HG02973 (cell line): ENCODE data around the gene BUD31.
"Not testable (repeated sequence)": the region's sequence is repeated elsewhere in the genome, so short reads cannot be mapped to it uniquely, and the experiment has no call there.

Experiments
- ATAC-seq: cut with Tn5 transposase; IDR thresholded peaks from one replicate; pipeline ENCODE4 v1.9.1; 2021; ENCODE audit warnings: moderate library complexity; ENCODE audit not compliant: unreplicated experiment

The BUD31 gene

DNA sequence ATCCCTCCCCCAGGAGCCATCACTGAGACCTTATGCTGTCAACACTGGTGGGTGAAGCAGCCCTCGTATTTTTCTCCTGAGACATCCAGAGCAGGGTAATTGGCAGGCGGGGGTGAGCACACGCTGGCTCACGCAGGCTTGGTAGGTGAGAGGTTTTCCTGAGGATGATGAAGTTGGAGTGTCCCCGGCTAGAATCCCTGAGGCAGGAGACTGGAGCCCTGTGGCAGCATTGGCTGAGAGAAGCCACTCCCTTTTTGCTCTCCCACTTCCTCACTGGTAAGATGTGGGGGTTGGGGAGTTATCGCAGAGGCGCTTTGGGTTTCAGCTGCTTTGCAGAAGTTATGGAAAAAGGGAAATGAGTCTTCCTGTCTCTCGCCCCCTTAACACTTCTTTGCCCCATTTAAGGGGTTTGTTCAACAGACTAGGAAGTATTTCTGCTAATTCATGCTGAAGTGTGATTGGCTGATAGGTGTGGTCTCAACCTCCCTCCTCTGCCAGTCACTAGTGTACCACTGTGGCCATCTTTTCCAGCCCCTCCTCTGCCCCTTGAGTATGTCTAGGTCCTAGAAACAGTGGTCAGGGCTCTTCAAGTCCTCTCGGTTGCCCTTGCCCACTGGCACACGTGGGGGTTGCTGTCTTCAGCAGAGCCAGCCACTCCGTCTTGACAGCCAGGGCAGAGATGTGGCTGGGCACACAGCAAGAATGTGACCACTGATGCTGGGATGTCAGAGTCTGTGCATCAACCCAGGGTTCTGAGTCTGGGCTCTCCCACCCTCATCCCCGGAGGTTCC, 28.5 kb upstream of the BUD31 start:
- ATAC-seq = no peak

DNA sequence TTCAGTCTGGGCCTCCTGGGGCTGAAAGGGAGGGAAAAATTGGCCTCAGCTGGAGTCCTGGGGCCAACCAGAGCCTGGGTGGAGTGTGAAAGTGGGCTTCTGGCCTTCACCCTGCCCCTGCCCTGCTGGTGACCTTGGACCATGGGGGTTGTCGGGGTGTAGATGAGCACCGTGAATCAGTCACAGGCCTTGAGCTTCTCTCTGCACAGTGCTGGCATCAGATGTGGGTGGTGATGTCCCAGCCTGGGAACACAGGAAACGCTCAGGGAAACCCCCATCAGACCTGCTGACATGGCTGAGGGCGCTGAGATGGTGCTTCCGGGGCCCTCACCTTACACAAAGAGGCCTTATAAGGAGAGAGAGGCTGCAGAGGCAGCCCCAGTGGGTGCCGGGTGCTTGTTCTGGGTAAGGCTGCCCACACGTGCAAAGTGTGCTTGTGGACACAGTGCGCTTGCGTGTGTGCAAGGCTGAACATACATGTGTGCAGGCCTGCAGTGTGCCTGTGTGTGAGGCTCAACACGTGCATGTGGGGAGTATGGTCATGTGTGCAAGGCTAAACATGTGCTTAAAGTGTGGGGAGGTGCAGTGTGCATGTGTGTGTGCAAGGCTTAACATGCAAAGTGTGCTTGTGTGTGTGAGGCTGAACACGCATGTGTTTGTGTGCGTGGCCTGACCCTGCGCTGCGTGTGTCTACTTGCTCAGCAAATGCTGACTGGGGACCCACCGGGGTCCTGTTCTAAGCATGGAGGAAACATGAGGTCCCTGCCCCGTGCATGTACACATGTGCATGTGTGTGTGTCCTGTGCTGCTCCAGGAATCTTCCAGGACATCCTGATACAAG, 27.7 kb upstream of the BUD31 start:
- ATAC-seq = peak; percentile 71

DNA sequence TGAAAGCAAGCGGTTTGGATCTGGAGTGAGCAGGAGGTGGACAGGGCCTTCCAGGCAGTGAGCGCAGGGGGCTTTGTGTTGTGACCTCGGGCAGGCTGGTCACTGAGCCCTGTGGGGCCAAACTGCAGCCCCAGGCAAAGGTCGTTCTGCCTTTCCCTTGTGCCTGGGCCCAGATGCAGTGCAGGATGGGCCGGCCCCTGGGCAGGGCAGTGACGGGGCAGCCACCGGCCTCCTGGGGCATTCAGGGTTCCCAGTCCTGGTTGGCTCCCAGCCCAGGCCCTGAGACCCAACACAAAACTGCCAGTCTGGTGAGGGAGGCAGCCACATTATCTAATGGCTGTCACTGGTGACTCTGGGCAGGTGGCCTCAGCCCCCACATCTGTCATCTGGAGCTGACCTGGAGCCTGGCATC, 27.1 kb upstream of the BUD31 start:
- no peak for ATAC-seq

DNA sequence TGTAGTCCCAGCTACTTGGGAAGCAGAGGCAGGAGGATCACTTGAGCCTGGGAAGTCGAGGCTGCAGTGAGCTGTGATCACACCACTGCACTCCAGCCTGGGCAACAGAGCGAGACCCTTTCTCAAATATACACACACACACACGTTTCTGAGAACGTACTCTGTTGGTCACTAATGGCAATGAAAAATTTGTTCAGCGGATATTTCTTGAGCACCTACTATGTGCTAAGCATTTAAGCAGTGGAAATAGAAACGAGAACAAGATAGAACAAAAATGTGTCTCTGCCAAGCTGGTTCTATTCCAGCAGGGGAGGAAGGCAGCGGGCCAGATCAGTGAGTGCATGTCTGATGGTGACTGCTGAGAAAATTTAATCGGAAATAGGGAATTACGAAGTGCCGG, 25.6 kb upstream of the BUD31 start:
- no peak for ATAC-seq

DNA sequence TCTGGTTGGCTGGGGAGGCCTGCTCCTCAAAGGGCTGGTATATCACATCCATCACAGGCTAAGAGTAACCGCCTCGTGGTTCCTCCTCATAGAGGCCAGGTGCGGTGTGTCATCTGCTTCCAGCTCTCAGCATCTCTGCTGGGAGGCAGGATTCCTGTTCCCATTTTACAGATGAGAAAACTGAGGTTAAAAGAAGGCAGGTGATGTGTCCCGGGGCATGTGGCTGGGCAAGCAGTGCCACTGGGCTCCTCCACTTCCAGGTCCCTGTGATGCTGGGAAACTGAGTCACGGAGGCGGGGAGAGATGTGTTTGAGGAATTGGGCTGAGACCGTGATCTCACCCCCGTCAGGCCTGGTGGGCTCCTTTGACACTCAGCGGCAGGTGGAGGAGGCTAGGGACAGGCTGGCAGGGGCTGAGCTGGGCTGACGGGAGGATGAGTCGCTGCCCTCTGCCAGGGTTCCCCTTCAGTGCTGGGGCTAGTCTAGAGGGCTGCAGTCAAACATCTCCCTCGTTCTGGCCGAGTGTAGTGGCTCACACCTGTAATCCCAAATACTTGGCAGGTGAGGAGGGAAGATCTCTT, 24.9 kb upstream of the BUD31 start:
- no peak for ATAC-seq

DNA sequence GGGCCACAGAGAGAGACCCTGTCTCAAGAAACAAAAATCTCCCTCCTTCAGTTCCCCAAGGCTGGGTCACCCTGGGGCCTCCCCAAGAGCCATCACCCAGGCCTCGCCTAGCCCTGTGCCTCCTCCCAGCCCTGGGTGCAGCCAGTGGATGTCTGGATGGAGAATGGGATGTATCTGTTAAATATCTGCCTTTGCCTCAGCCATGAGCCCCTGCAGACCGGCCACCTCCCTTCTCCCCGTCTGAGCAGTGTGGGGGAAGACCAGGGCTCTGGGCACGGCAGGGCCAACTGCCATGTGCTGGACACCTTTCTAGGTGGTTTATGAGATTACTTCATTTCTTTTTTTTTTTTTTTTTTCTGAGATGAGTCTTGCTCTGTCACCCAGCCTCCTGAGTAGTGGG, 24.2 kb upstream of the BUD31 start:
- ATAC-seq = no peak

DNA sequence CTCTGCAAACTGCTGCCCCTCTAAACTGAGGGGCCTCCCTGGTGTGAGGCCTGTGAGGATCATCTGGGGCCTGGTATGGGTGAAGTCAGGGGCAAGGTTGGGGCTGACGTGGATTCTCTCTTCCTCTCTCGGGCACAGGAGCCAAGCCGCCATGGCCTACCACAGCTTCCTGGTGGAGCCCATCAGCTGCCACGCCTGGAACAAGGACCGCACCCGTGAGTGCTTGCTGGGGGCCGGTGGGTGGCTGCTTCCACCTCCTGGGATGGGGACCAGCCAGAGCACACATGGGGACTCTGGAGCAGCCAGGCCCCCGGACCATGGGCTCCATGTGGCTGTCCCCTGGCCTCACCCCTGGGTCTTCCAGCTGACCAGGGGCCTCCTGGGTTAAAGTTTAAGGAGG, 23.2 kb upstream of the BUD31 start:
- ATAC-seq = no peak

DNA sequence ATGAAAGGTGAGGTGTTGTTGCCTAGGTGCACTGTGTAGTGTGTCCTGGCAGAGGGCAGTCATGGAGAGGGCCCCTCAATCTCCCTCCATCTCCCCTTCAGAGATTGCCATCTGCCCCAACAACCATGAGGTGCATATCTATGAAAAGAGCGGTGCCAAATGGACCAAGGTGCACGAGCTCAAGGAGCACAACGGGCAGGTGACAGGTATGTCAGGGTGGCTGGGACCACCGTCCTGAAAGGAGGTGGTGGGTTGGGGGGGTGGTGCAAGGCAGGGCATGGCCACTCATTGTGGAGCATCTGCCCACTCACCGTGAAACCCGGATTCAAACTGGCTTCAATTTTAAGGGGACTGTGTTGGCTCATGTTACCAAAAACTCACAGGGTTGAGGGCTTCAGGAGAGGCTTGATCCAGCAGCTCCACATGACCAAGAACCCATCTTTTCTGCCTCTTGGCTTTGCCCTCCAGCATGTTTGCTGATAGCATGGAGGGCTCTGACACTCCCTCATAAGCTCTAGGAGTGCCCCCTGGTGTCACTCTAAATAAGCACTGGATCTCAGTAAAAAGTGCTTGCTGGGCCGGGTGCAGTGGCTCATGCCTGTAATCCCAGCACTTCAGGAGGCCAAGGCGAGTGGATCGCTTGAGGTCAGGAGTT, 22.1 kb upstream of the BUD31 start:
- no peak for ATAC-seq

DNA sequence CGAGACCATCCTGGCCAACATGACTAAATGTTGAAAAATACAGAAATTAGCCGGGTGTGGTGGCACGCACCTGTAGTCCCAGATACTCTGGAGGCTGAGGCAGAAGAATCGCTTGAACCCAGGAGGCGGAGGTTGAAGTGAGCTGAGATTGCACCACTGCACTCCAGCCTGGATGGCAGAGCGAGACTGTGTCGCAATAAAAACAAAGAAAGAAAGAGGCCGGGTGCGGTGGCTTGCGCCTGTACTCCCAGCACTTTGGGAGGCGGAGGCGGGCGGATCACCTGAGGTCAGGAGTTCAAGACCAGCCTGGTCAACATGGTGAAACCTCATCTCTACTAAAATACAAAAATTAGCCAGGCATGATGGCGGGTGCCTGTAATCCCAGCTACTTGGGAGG, 21.5 kb upstream of the BUD31 start:
- not testable (repeated sequence) for ATAC-seq

DNA sequence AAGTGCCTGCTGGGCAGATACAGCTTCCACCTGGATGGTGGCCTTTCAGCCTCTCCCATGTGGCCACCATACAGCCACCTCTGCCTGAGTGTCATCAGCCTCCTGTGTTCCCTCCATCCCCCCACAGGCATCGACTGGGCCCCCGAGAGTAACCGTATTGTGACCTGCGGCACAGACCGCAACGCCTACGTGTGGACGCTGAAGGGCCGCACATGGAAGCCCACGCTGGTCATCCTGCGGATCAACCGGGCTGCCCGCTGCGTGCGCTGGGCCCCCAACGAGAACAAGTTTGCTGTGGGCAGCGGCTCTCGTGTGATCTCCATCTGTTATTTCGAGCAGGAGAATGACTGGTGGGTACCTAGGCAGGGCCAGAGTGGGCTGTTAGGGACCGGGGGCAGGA, 20.9 kb upstream of the BUD31 start:
- no peak for ATAC-seq

DNA sequence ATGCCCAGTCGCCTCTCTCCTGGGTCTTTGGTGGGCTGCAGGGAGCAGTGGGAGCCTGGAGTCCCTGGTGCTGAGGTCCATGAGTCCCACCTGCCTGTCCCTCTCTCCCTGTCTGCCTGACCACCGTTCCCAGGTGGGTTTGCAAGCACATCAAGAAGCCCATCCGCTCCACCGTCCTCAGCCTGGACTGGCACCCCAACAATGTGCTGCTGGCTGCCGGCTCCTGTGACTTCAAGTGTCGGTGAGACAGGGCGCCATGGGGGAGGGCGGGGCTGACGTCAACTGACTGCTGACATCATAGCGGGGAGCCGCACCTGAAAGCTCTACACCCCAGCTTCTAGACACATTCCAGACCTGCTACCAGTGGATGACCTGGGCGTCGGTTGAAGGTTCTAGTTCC, 19.0 kb upstream of the BUD31 start:
- no peak for ATAC-seq

DNA sequence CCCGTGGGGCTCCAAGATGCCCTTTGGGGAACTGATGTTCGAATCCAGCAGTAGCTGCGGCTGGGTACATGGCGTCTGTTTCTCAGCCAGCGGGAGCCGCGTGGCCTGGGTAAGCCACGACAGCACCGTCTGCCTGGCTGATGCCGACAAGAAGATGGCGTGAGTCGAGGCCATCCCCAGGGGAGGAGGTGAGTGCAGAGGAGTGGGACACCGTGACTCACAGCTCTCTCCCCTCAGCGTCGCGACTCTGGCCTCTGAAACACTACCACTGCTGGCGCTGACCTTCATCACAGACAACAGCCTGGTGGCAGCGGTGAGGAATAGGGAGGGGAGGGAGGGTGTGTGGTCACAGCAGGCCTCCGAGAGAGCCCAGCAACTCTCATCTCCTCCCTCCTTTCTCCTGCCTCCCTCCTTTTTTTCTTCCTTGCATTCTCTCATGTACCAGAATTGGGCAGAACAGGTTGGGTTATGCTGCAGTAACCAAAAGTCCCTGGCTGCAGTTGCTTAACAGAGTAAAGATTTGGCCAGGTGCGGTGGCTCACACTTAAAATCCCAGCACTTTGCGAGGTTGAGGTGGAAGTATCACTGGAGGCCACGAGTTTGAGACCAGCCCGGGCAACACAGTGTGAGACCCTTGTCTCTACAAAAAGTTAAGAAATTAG, 17.7 kb upstream of the BUD31 start:
- no peak for ATAC-seq

DNA sequence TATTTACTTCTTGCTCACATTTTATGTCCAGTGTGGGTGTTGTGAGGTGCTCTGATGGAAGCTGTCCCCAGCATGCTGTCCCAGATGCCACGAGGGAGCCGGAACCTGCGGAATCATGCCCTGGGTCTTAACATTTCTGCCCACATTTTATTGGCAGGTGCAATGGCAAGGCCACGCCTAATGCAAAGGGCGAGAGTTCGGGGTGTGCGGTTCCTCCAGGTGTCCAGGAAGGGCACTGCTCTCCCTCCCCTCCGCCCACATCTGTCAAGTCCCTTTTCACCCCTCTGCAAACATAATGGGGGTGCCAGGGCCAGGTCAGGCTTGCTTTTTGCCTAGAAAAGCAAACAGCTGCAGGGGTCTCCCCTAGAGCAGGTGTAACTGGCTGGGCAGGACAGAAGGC, 16.7 kb upstream of the BUD31 start:
- ATAC-seq = no peak

DNA sequence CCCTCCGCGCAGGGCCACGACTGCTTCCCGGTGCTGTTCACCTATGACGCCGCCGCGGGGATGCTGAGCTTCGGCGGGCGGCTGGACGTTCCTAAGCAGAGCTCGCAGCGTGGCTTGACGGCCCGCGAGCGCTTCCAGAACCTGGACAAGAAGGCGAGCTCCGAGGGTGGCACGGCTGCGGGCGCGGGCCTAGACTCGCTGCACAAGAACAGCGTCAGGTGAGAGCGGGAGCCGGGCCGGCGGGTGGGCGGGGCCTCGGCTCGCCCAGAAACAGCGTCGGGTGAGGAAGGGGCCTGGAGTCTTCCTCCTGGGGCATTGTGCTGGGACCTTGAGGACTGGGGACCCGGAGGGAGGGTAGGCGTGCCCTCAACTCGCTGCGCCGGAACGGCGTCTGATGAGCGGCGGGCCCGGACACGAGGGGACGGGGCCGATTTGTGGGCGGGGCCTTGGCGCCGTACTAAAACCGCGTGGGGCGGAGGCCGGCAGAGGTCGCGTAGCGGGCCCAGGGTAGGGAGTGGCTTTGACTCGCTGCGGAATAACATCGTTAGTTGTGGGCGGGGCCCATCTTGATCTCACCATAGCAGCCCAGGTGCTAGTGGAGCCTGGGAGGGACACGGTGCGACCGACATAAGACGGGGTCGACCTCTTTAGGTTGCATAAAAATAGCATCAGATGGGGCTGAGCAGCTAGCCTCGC, 16.0 kb upstream of the BUD31 start:
- ATAC-seq = no peak

DNA sequence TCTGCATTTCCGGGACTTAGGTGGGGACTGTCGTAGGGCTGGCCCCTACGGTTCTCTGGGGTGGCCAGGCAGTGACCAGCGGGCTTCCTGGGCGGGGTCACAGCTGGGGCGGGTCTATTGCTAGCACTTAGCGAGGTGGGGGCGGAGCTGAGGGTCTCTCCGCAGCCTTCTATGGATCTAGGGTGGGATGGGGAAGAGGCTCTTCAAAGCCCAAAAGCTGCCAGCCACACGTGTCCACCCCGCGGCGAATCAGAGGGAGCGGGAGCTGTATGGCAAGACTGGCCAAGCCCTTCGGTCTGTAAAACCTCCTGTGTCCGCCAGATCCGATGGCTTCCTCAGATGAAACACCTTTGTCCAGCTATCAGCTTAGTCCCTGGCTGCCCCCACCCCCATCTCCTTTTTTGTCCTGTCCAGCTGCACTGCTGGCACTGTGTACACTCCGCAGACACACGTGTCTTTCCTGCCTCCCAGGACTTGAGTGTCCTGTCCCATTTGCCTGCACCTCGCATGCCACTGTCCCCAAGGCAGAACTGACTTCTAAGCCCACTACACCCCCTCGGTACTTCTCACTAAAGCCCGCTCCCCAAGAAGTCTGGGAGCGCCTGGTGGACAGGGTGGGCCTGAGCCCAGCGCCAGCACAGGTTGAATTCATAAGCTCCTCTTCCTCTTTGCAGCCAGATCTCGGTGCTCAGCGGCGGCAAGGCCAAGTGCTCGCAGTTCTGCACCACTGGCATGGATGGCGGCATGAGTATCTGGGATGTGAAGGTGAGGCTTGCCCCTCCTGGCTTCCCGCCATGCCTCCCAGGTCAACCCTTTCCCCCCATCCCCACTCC, 15.2 kb upstream of the BUD31 start:
- ATAC-seq = no peak

DNA sequence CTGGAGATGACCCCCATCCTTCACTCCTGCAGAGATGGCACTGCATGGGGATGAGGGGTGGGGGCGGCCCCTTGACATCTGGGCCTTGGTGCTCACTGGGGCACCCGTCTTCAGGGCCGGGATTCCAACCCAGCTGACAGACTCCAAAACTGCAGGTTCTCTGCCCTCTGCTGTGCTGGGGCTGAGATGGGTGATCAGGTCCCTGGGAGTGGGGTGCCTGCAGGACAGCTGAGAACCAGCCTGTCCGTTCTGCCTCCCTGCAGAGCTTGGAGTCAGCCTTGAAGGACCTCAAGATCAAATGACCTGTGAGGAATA, 14.6 kb upstream of the BUD31 start:
- no peak for ATAC-seq

DNA sequence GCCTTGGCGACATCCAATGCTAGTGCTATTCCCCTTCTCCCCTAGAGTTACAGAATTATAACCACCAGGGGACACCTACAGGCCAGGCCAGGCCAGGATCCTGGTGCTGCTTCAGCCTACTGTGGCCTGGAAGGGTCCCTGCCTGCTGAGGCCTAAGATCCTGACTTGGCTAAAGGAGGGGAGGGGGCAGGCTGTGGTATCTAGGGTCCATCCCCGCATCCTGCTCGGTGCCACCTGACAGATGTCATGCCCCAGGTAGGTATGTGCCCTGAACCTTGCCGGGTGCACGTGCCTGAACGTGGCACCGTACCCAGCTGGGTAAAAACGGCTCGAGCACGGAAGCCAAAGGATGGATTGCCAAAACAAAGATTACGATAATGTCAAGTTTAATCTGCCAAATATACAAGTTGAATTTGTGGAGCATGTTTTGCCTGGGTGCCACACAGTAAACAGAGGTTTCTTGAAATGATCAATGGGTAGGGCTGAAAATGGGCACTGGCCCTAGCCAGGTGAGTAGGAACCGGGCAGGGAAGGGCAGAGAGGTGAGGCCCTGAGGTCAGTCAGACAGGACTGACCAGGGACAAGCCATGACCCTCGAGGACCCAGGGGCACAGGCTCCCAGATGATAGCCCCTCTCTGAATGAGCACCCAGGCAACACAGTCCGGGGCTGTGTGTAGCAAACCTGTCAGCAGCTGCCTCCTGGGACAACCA, 13.0 kb upstream of the BUD31 start:
- no peak for ATAC-seq

DNA sequence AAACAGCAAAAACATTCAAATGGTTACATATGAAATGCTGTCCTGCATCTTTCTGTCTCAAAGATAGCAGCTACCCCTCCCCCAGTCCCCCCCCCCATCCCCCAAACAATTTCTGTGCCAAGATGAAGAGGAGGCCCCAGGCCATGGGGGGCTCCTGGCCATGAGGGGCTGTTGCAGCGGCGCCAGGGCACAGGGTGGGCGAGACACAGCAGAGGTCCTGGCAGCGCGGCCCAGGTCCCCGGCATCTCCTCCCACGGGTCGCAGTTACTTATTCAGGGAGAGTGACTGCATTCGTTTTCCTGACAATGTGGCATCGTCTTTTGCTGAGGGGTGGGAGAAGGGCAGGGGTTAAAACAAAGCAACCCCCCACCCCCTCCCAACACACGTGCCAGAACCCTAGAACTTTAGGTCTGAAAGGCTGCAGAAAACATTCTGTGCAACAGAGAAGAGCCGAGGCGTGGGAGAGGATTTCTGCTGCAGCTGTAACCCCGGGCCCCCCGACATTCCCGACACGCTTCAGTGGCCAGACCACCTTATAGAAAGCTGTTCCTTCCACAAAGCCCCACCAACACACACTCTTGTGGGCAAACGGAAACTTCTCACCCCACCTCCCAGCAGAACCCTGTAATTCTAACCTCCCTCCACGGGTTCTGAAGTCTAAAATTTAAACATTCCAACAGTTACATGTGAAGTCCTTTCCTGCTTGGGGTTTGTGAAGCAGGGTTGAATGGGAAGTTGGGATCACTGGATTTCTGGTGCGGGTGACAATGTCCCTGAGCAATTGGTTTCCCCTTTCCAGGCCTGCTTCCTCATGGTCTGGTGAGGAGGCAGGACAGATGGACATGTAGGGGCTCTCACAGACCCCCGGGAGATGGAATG, 12.1 kb upstream of the BUD31 start:
- ATAC-seq = no peak
